OCI-LY7 (cell line): ENCODE measurements around the gene DNAH3. TPM values are rescaled to one million over a fixed set of nuclear protein-coding genes. Genes with fewer than 3 reads are reported as not detected.

Experiments
- BruUV-seq: library from RNA; stranded (reverse); fragments of 400-500 nt; replicated peaks from 2 replicates; lab custom pipeline; 2021; lab: Mats Ljungman, UMichigan
- CTCF ChIA-PET: fragments of 300-600 bp; sonication (Branson Sonifier 250); formaldehyde crosslinking; loops from one replicate; lab custom pipeline; 2022; ENCODE audit warnings: antibody characterized with exemption; ENCODE audit not compliant: unreplicated experiment; lab: Charles Lee
- POLR2A ChIA-PET: fragments of 300-600 bp; sonication (Branson Sonifier 250); formaldehyde crosslinking; loops from one replicate; lab custom pipeline; 2022; ENCODE audit warnings: antibody characterized with exemption; lab: Charles Lee
- DNase-seq: peaks from one replicate; pipeline ENCODE4 v3.0.0-alpha.2; 2015; ENCODE audit warnings: low spot score
- H2AFZ ChIP-seq: fragments of 200-600 bp; sonication (generic), shearing (Covaris generic); 2 replicates; pipeline ENCODE4 v1.6.1; 2014; ENCODE audit warnings: mild to moderate bottlenecking, antibody characterized with exemption, low read length, moderate library complexity
- H3K27ac ChIP-seq: fragments of 200-600 bp; sonication (generic); 2 replicates; pipeline ENCODE4 v1.5.1; 2014; ENCODE audit warnings: mixed run types, low read depth, mild to moderate bottlenecking, moderate library complexity, low read length, inconsistent platforms; ENCODE audit not compliant: poor library complexity, severe bottlenecking
- H3K36me3 ChIP-seq: fragments of 200-600 bp; sonication (generic); 2 replicates; pipeline ENCODE4 v1.6.1; 2014; ENCODE audit warnings: mild to moderate bottlenecking, antibody characterized with exemption, low read length, moderate library complexity, mixed read lengths; ENCODE audit not compliant: insufficient read depth
- H3K4me1 ChIP-seq: fragments of 200-600 bp; sonication (generic); 2 replicates; pipeline ENCODE4 v1.5.1; 2014; ENCODE audit warnings: mild to moderate bottlenecking, low read length; ENCODE audit not compliant: insufficient read depth, poor library complexity, severe bottlenecking
- H3K4me2 ChIP-seq: fragments of 200-600 bp; sonication (generic); 2 replicates; pipeline ENCODE4 v1.6.1; 2014; ENCODE audit warnings: mild to moderate bottlenecking, low read length
- H3K4me3 ChIP-seq: fragments of 200-600 bp; sonication (generic); 2 replicates; pipeline ENCODE4 v1.5.1; 2014; ENCODE audit warnings: mild to moderate bottlenecking, low read depth, low read length; ENCODE audit not compliant: poor library complexity, severe bottlenecking
- H3K79me2 ChIP-seq: fragments of 200-600 bp; sonication (generic); 2 replicates; pipeline ENCODE4 v1.6.1; 2016; ENCODE audit warnings: low read depth, mild to moderate bottlenecking, low read length, moderate library complexity, mixed read lengths; ENCODE audit not compliant: insufficient read depth
- H3K9me2 ChIP-seq: fragments of 200-600 bp; sonication (generic); 2 replicates; pipeline ENCODE4 v1.6.1; 2016; ENCODE audit warnings: mild to moderate bottlenecking, low read length, mixed read lengths; ENCODE audit not compliant: insufficient read depth
- H3K9me3 ChIP-seq: fragments of 200-600 bp; sonication (generic); 2 replicates; pipeline ENCODE4 v1.6.1; 2014; ENCODE audit warnings: mild to moderate bottlenecking, mixed run types, low read length, mixed read lengths
- H4K20me1 ChIP-seq: fragments of 200-600 bp; sonication (generic); 2 replicates; pipeline ENCODE4 v1.6.1; 2014; ENCODE audit warnings: mild to moderate bottlenecking, antibody characterized with exemption, low read length, moderate library complexity, mixed read lengths; ENCODE audit not compliant: insufficient read depth
- CTCF ChIP-seq: fragments of 200-600 bp; sonication (generic); conservative IDR thresholded peaks from 2 replicates; pipeline ENCODE4 v1.5.1; 2014; ENCODE audit warnings: mild to moderate bottlenecking, antibody characterized with exemption, low read length, moderate library complexity, mixed read lengths
- EZH2phosphoT487 ChIP-seq: fragments of 200-600 bp; sonication (generic); IDR thresholded peaks from 2 replicates; pipeline ENCODE4 v1.6.1; 2018; ENCODE audit warnings: low read depth, borderline replicate concordance, mild to moderate bottlenecking, mixed run types, antibody characterized with exemption, low read length, moderate library complexity, mixed read lengths
- intact Hi-C: fragments of 100-400 bp; cut with micrococcal nuclease; formaldehyde crosslinking; loops from one replicate; pipeline ENCODE4 v1.10.0; 2022; ENCODE audit not compliant: unreplicated experiment
- total RNA-seq, 2 experiments: library from RNA; depleted of rRNA in 1 of 2; stranded (reverse); fragments of >200 nt in 1 of 2; shearing (Covaris generic) in 1 of 2; gene quantifications; 2 replicates each; pipeline ENCODE4 v1.2.3, GENCODE V29; 2014 to 2022

DNAH3 gene
- total RNA-seq, 2 experiments from 2014 or later: not detected

GRCh38 chr16:21183995-21184394 is 33.3 kb upstream of the DNAH3 start:
- Histone ChIP-seq H4K20me1 (no peaks in the 10 kb centered on the region), H3K27ac (no peak overlapping the region), H3K9me2 (no peaks in the 10 kb centered on the region), H2AFZ (no peak overlapping the region), H3K4me3 (no peak overlapping the region), H3K9me3 (no peaks in the 10 kb centered on the region; the same call in 1 of the 2 replicates), H3K36me3 (peaks cover 46% of the 10 kb centered on the region), H3K4me1 (no peaks in the 10 kb centered on the region), H3K4me2 (no peak overlapping the region), H3K79me2 (no peaks in the 10 kb centered on the region)
- intact Hi-C loops: no loop called here
- CTCF ChIA-PET: no interaction called here
- DNase-seq: no peak
- POLR2A ChIA-PET: no interaction called here
- no TSS peak for BruUV-seq
- TF ChIP-seq EZH2phosphoT487 (no peak), CTCF (no peak)

GRCh38 chr16:21179983-21180365 is 29.3 kb upstream of the DNAH3 start:
- intact Hi-C loops: no loop called here
- CTCF ChIA-PET: no interaction called here
- H3K36me3 ChIP-seq: peaks cover 83% of the 10 kb centered on the region

More at GRCh38 chr16:21179983-21180365, 29.3 kb upstream of the DNAH3 start:
- POLR2A ChIA-PET: interaction anchor here (0.6 kb wide), 2 partner anchors 59 to 1504 kb away, joined by 4 read pairs; no protein-coding TSS in a partner anchor
- H3K9me3 ChIP-seq: peaks cover 7% of the 10 kb centered on the region; the same call in 1 of the 2 replicates
- H2AFZ ChIP-seq: no peak overlapping the region
- DNase-seq: no peak
- H3K27ac ChIP-seq: no peak overlapping the region
- no peaks in the 10 kb centered on the region for H4K20me1 ChIP-seq
- no peaks in the 10 kb centered on the region for H3K79me2 ChIP-seq
- no peaks in the 10 kb centered on the region for H3K9me2 ChIP-seq
- no peak overlapping the region for H3K4me3 ChIP-seq
- no peaks in the 10 kb centered on the region for H3K4me1 ChIP-seq
- no TSS peak for BruUV-seq
- H3K4me2 ChIP-seq: no peak overlapping the region
- TF ChIP-seq CTCF (no peak), EZH2phosphoT487 (no peak)
